Measurements from ENCODE around the gene OTC. TPM values are rescaled to one million over a fixed set of nuclear protein-coding genes. Genes with fewer than 3 reads are reported as not detected.

Gene OTC
- total RNA-seq, 1 experiment from 2014 or later = not detected

DNA sequence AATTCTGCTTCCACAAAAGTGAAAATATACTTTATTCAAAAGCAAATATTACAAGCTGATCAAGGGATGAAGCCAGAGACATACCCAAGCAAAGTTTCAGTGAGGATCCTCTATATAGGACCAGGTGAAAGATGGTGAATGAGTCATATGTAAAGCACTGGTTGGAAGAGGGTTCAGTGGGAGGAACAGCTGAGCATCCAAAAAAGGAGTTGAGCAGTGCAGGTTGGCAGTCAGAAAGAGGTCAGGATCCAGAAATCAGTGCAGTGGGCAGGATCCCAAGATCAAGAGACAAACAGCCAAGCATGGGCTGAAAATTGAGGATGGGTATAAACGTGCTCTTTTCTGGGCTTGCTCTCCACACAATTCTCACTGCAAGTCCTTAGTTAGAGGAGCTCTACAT, 30.3 kb downstream of the OTC start:
- H3K27ac ChIP-seq = no peak overlapping the region
- H3K27me3 ChIP-seq (ENCODE audit: insufficient read depth, low read depth) = no peaks in the 10 kb centered on the region
- no peaks in the 10 kb centered on the region for H3K9me2 ChIP-seq (ENCODE audit: insufficient read depth)
- H2AFZ ChIP-seq = no peak overlapping the region
- intact Hi-C loops (cut with micrococcal nuclease; ENCODE audit: unreplicated experiment) = no loop called here
- no peaks in the 10 kb centered on the region for H3K4me1 ChIP-seq (replicated peaks; ENCODE audit: insufficient read depth)
- no peak overlapping the region for H3K4me2 ChIP-seq
- no peaks in the 10 kb centered on the region for H3F3A ChIP-seq (ENCODE audit: insufficient read depth, low read depth)
- TF ChIP-seq EZH2 (IDR thresholded peaks at IDR 0.05; ENCODE audit: low read depth) = no peak
- TF ChIP-seq, protein P1, sequence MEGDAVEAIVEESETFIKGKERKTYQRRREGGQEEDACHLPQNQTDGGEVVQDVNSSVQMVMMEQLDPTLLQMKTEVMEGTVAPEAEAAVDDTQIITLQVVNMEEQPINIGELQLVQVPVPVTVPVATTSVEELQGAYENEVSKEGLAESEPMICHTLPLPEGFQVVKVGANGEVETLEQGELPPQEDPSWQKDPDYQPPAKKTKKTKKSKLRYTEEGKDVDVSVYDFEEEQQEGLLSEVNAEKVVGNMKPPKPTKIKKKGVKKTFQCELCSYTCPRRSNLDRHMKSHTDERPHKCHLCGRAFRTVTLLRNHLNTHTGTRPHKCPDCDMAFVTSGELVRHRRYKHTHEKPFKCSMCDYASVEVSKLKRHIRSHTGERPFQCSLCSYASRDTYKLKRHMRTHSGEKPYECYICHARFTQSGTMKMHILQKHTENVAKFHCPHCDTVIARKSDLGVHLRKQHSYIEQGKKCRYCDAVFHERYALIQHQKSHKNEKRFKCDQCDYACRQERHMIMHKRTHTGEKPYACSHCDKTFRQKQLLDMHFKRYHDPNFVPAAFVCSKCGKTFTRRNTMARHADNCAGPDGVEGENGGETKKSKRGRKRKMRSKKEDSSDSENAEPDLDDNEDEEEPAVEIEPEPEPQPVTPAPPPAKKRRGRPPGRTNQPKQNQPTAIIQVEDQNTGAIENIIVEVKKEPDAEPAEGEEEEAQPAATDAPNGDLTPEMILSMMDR (conservative IDR thresholded peaks at IDR 0.05) = no peak
- ChIA-PET POLR2A (ENCODE audit: unreplicated experiment) (no interaction called here), CTCF (no interaction called here)
- no peaks in the 10 kb centered on the region for H3K36me3 ChIP-seq (ENCODE audit: low read depth)
- H3K9me3 ChIP-seq (ENCODE audit: insufficient read depth, low read depth) = no peaks in the 10 kb centered on the region
- no peaks in the 10 kb centered on the region for H4K20me1 ChIP-seq (ENCODE audit: insufficient read depth)
- no peak for DNase-seq
- no peak overlapping the region for H3K4me3 ChIP-seq
- no TSS peak for BruUV-seq (replicated peaks)
- no peaks in the 10 kb centered on the region for H3K79me2 ChIP-seq (ENCODE audit: low read depth)

DNA sequence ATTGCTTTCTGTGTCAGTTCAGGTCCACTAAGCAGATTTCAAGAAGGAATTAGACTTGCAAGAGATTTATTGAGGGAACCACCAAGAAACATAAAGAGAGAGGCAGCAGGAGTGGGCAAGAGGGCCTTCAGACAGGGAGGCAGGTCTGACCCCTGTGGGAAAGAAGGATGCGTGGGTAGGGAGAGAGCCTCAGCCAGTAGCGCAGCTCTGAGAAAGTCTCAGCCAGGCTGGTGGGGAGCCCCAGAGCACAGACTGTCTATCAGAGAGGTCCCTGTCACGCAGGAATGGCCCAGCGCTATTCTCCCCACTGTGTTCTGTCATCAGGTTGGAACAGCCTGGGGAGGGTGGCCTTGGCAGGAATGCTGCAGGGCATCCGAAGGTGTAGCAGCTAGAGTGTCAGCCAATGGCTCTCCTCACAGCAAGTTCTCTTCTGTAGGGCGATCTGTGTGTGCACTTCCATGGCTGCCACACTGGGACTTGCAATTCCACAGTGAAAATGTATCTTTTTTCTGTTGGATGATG, 48.0 kb downstream of the OTC start:
- no TSS peak for BruUV-seq (replicated peaks)
- CTCF ChIA-PET = no interaction called here
- Histone ChIP-seq H3K79me2 (ENCODE audit: low read depth) (no peaks in the 10 kb centered on the region), H3F3A (ENCODE audit: insufficient read depth, low read depth) (no peaks in the 10 kb centered on the region), H3K4me1 (replicated peaks; ENCODE audit: insufficient read depth) (no peaks in the 10 kb centered on the region), H4K20me1 (ENCODE audit: insufficient read depth) (no peaks in the 10 kb centered on the region), H3K27me3 (ENCODE audit: insufficient read depth, low read depth) (no peaks in the 10 kb centered on the region), H2AFZ (no peak overlapping the region), H3K4me2 (no peak overlapping the region), H3K27ac (no peak overlapping the region), H3K4me3 (no peak overlapping the region), H3K9me2 (ENCODE audit: insufficient read depth) (no peaks in the 10 kb centered on the region), H3K9me3 (ENCODE audit: insufficient read depth, low read depth) (no peaks in the 10 kb centered on the region), H3K36me3 (ENCODE audit: low read depth) (no peaks in the 10 kb centered on the region)
- intact Hi-C loops (cut with micrococcal nuclease; ENCODE audit: unreplicated experiment) = no loop called here
- TF ChIP-seq, protein P1 (conservative IDR thresholded peaks at IDR 0.05) = no peak
- TF ChIP-seq EZH2 (IDR thresholded peaks at IDR 0.05; ENCODE audit: low read depth) = no peak
- no peak for DNase-seq
- POLR2A ChIA-PET (ENCODE audit: unreplicated experiment) = no interaction called here

DNA sequence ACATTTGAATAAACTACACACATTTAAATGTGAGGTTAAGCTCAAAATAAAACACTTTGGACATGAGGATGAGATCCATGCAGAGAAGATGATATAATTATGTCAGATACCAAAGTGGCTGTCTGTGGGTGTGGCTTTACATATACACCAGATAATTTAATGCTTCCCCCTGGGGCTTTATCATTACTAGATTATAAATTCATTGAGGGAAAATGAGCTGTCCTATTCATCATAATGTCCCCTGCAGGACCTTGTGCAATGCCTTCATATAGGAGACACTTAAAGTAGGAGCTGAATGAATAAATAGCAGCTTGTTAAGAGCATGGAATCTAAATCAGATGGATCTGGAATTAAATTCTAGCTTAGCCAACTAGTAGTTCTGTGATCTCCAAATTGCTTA, 49.7 kb downstream of the OTC start:
- Histone ChIP-seq H4K20me1 (ENCODE audit: insufficient read depth) (no peaks in the 10 kb centered on the region), H3F3A (ENCODE audit: insufficient read depth, low read depth) (no peaks in the 10 kb centered on the region), H3K9me2 (ENCODE audit: insufficient read depth) (no peaks in the 10 kb centered on the region), H3K27ac (no peak overlapping the region), H3K4me2 (no peak overlapping the region), H3K4me3 (no peak overlapping the region), H3K9me3 (ENCODE audit: insufficient read depth, low read depth) (no peaks in the 10 kb centered on the region), H3K27me3 (ENCODE audit: insufficient read depth, low read depth) (no peaks in the 10 kb centered on the region), H2AFZ (no peak overlapping the region), H3K36me3 (ENCODE audit: low read depth) (no peaks in the 10 kb centered on the region), H3K79me2 (ENCODE audit: low read depth) (no peaks in the 10 kb centered on the region), H3K4me1 (replicated peaks; ENCODE audit: insufficient read depth) (no peaks in the 10 kb centered on the region)
- BruUV-seq (replicated peaks) = no TSS peak
- ChIA-PET CTCF (no interaction called here), POLR2A (ENCODE audit: unreplicated experiment) (no interaction called here)
- TF ChIP-seq EZH2 (IDR thresholded peaks at IDR 0.05; ENCODE audit: low read depth) = no peak
- TF ChIP-seq, protein P1 (conservative IDR thresholded peaks at IDR 0.05) = no peak
- intact Hi-C loops (cut with micrococcal nuclease; ENCODE audit: unreplicated experiment) = no loop called here
- no peak for DNase-seq
